Neural cell (in vitro differentiated cells): ENCODE results near the gene GAL3ST3.

Experiments used
- MXI1 ChIP-seq: fragments of 450-650 bp; conservative IDR thresholded peaks from 2 replicates; pipeline ENCODE4 v1.6.1; 2014; ENCODE audit warnings: antibody characterized with exemption, mild to moderate bottlenecking; ENCODE audit not compliant: poor library complexity, severe bottlenecking
- POLR2AphosphoS5 ChIP-seq: IDR thresholded peaks from 2 replicates; pipeline ENCODE4 v1.6.1; 2012
- TF ChIP-seq, protein P1 (sequence below): fragments of 450-650 bp; IDR thresholded peaks from 2 replicates; pipeline ENCODE4 v1.5.1; 2014; ENCODE audit warnings: antibody characterized with exemption, mild to moderate bottlenecking, moderate library complexity; ENCODE audit not compliant: poor library complexity, severe bottlenecking

DNA sequence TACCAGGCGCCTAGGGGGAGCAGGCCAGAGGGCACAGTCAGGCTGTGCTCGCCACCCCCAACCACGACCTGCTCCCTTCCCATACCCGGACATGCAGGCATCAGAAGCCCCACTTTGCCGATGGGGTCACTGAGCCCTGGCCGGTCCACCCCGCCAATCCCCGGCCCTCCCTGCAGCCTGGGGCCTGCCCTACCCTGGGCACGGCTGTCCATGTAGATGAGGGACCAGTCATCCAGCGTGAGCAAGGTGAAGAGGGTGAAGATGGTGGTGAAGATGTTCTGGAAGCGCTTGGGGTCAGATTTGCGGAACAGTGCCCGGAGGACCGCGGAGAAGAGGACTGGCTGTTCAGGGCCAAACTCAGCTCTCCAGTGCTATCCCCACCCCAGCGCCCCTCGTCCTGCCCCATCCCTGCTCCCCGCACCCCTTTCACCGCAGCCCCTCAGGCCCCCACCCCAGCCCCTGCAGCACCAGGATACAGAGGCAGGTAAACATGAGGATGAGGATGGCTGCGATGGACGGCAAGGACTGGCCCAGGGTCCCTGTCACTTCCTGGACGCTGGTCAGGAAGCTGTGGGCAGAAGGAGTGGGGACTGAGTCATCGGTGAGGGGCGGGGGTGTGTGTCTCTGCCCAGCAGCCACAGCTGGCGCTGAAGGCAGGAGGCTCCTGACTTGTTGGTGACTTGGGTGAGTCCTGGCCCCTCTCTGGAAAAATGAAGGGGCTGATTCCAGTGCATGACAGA is 28.2 kb downstream of the GAL3ST3 start:
- TF ChIP-seq, protein P1, sequence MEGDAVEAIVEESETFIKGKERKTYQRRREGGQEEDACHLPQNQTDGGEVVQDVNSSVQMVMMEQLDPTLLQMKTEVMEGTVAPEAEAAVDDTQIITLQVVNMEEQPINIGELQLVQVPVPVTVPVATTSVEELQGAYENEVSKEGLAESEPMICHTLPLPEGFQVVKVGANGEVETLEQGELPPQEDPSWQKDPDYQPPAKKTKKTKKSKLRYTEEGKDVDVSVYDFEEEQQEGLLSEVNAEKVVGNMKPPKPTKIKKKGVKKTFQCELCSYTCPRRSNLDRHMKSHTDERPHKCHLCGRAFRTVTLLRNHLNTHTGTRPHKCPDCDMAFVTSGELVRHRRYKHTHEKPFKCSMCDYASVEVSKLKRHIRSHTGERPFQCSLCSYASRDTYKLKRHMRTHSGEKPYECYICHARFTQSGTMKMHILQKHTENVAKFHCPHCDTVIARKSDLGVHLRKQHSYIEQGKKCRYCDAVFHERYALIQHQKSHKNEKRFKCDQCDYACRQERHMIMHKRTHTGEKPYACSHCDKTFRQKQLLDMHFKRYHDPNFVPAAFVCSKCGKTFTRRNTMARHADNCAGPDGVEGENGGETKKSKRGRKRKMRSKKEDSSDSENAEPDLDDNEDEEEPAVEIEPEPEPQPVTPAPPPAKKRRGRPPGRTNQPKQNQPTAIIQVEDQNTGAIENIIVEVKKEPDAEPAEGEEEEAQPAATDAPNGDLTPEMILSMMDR, result no peak
- TF ChIP-seq POLR2AphosphoS5 (no peak), MXI1 (no peak)
